H9 (cell line): Measurements from ENCODE around the gene MOG. TPM values are rescaled to one million over a fixed set of nuclear protein-coding genes. Genes with fewer than 3 reads are reported as not detected.

Source experiments
- DNase-seq: peaks from one replicate; pipeline ENCODE4 v3.0.0-alpha.2; 2017
- H2AFZ ChIP-seq: one replicate; pipeline ENCODE4 v1.6.1; 2013; ENCODE audit warnings: mild to moderate bottlenecking, low read length, control low read depth, moderate library complexity
- H2AK5ac ChIP-seq: 2 replicates; pipeline ENCODE4 v1.6.1; 2013; ENCODE audit warnings: low read length, control low read depth, mixed read lengths; ENCODE audit not compliant: insufficient read length
- H2BK120ac ChIP-seq: one replicate; pipeline ENCODE4 v1.6.1; 2013; ENCODE audit warnings: low read depth, mild to moderate bottlenecking, low read length, control low read depth, inconsistent platforms; ENCODE audit not compliant: poor library complexity, severe bottlenecking
- H2BK12ac ChIP-seq: 2 replicates; pipeline ENCODE4 v1.6.1; 2013; ENCODE audit warnings: low read length, control low read depth, mixed read lengths, low read depth; ENCODE audit not compliant: insufficient read length
- H2BK15ac ChIP-seq: 2 replicates; pipeline ENCODE4 v1.6.1; 2013; ENCODE audit warnings: low read depth, low read length, control low read depth
- H2BK20ac ChIP-seq: one replicate; pipeline ENCODE4 v1.6.1; 2013; ENCODE audit warnings: low read depth, mild to moderate bottlenecking, low read length, control low read depth, inconsistent platforms; ENCODE audit not compliant: poor library complexity, severe bottlenecking
- H2BK5ac ChIP-seq: 2 replicates; pipeline ENCODE4 v1.6.1; 2013; ENCODE audit warnings: low read length, control low read depth, mixed read lengths; ENCODE audit not compliant: insufficient read length
- H3K14ac ChIP-seq: 2 replicates; pipeline ENCODE4 v1.6.1; 2013; ENCODE audit warnings: low read length, control low read depth; ENCODE audit not compliant: insufficient read depth
- H3K18ac ChIP-seq: 2 replicates; pipeline ENCODE4 v1.6.1; 2013; ENCODE audit warnings: low read depth, mild to moderate bottlenecking, mixed read lengths, low read length, control low read depth; ENCODE audit not compliant: insufficient read length
- H3K23ac ChIP-seq: 2 replicates; pipeline ENCODE4 v1.6.1; 2013; ENCODE audit warnings: low read length, control low read depth, mixed read lengths, low read depth; ENCODE audit not compliant: insufficient read length
- H3K23me2 ChIP-seq: 2 replicates; pipeline ENCODE4 v1.6.1; 2013; ENCODE audit warnings: low read depth, mild to moderate bottlenecking, mixed read lengths, low read length, control low read depth; ENCODE audit not compliant: insufficient read length, poor library complexity, severe bottlenecking
- H3K27ac ChIP-seq: 2 replicates; pipeline ENCODE4 v1.5.1; 2013; ENCODE audit warnings: low read length, control low read depth, mixed read lengths, low read depth; ENCODE audit not compliant: insufficient read length
- H3K27me3 ChIP-seq: 2 replicates; pipeline ENCODE4 v1.6.1; 2013; ENCODE audit warnings: low read length, control low read depth, inconsistent platforms; ENCODE audit not compliant: insufficient read depth
- H3K4ac ChIP-seq: 2 replicates; pipeline ENCODE4 v1.6.1; 2013; ENCODE audit warnings: low read depth, mild to moderate bottlenecking, control low read depth, inconsistent platforms, low read length, moderate library complexity
- H3K4me1 ChIP-seq: 2 replicates; pipeline ENCODE4 v1.6.1; 2013; ENCODE audit warnings: low read length, control low read depth, inconsistent platforms; ENCODE audit not compliant: insufficient read depth
- H3K4me2 ChIP-seq: 2 replicates; pipeline ENCODE4 v1.6.1; 2013; ENCODE audit warnings: low read length, control low read depth, mixed read lengths; ENCODE audit not compliant: insufficient read length, insufficient read depth
- H3K56ac ChIP-seq: 2 replicates; pipeline ENCODE4 v1.6.1; 2013; ENCODE audit warnings: low read depth, mild to moderate bottlenecking, mixed read lengths, low read length, control low read depth; ENCODE audit not compliant: insufficient read length
- H3K79me1 ChIP-seq: 2 replicates; pipeline ENCODE4 v1.6.1; 2013; ENCODE audit warnings: low read depth, mild to moderate bottlenecking, moderate library complexity, low read length, control low read depth, inconsistent platforms; ENCODE audit not compliant: insufficient read depth, poor library complexity, severe bottlenecking
- H3K79me2 ChIP-seq: 2 replicates; pipeline ENCODE4 v1.6.1; 2013; ENCODE audit warnings: low read length, control low read depth, inconsistent platforms; ENCODE audit not compliant: insufficient read depth
- H3K9ac ChIP-seq: 2 replicates; pipeline ENCODE4 v1.6.1; 2013; ENCODE audit warnings: low read length, control low read depth, mixed read lengths; ENCODE audit not compliant: insufficient read length; ENCODE audit errors: extremely low read depth
- H3K9me3 ChIP-seq: one replicate; pipeline ENCODE4 v1.6.1; 2013; ENCODE audit warnings: low read depth, low read length, inconsistent platforms; ENCODE audit not compliant: control insufficient read depth
- H3T11ph ChIP-seq: one replicate; pipeline ENCODE4 v1.6.1; 2013; ENCODE audit warnings: mild to moderate bottlenecking, low read length, control low read depth, inconsistent platforms
- H4K20me1 ChIP-seq: one replicate; pipeline ENCODE4 v1.6.1; 2013; ENCODE audit not compliant: control insufficient read depth, insufficient read length, insufficient read depth
- H4K5ac ChIP-seq: 2 replicates; pipeline ENCODE4 v1.6.1; 2013; ENCODE audit warnings: low read depth, mild to moderate bottlenecking, mixed read lengths, low read length, control low read depth; ENCODE audit not compliant: insufficient read length
- H4K8ac ChIP-seq: replicated peaks from 2 replicates; pipeline ENCODE4 v1.6.1; 2013; ENCODE audit warnings: low read length, control low read depth, mixed read lengths, low read depth; ENCODE audit not compliant: insufficient read length
- H4K91ac ChIP-seq: 2 replicates; pipeline ENCODE4 v1.6.1; 2013; ENCODE audit warnings: low read depth, mild to moderate bottlenecking, moderate library complexity, mixed read lengths, low read length, control low read depth; ENCODE audit not compliant: insufficient read length
- H3K27ac Mint-ChIP-seq, 3 experiments: 2 replicates in 2 of 3; 3 replicates in 1 of 3; pipeline ENCODE4 v1.8.0; 2020 to 2021; ENCODE audit warnings: mixed read lengths in 3 of 3, mild to moderate bottlenecking in 1 of 3, moderate library complexity in 1 of 3
- H3K27me3 Mint-ChIP-seq: 2 replicates; pipeline ENCODE4 v1.8.0; 2021; ENCODE audit warnings: low read depth, mild to moderate bottlenecking, moderate library complexity, mixed read lengths
- H3K36me3 Mint-ChIP-seq, 3 experiments: 2 replicates in 2 of 3; 3 replicates in 1 of 3; pipeline ENCODE4 v1.8.0; 2020 to 2021; ENCODE audit warnings: low read depth in 3 of 3, mixed read lengths in 3 of 3; ENCODE audit not compliant: insufficient read depth in 1 of 3
- H3K4me1 Mint-ChIP-seq, 2 experiments: 2 replicates each; pipeline ENCODE4 v1.8.0; 2020; ENCODE audit warnings: mixed read lengths in 2 of 2
- H3K4me3 Mint-ChIP-seq, 2 experiments: 2 replicates in 1 of 2; 3 replicates in 1 of 2; pipeline ENCODE4 v1.8.0; 2020 to 2021; ENCODE audit warnings: mild to moderate bottlenecking in 2 of 2, mixed read lengths in 2 of 2, moderate library complexity in 1 of 2
- H3K9me3 Mint-ChIP-seq, 2 experiments: 2 replicates in 1 of 2; 3 replicates in 1 of 2; pipeline ENCODE4 v1.8.0; 2020; ENCODE audit warnings: mild to moderate bottlenecking in 2 of 2, mixed read lengths in 2 of 2, moderate library complexity in 1 of 2
- WGBS: extraction: QIAGEN DNeasy Blood & Tissue Kit; methylation state at CpG from one replicate; pipeline ENCODE4 v1.1.7; 2013; ENCODE audit warnings: missing lambda C conversion rate, low lambda C conversion rate, mixed read lengths; ENCODE audit not compliant: insufficient read length; ENCODE audit errors: extremely low coverage; 5-methylcytosine and 5-hydroxymethylcytosine counted together
- total RNA-seq: library from RNA; stranded (reverse); gene quantifications from 2 replicates; pipeline ENCODE4 v1.2.1, GENCODE V29; 2021
- TF ChIP-seq, protein P1 (sequence below): fragments of 200-600 bp; sonication (generic); conservative IDR thresholded peaks from 3 replicates; pipeline ENCODE4 v1.8.0; 2021; ENCODE audit warnings: antibody characterized with exemption, mild to moderate bottlenecking

MOG gene
- total RNA-seq, 1 experiment from 2014 or later: 0.55 TPM

DNA sequence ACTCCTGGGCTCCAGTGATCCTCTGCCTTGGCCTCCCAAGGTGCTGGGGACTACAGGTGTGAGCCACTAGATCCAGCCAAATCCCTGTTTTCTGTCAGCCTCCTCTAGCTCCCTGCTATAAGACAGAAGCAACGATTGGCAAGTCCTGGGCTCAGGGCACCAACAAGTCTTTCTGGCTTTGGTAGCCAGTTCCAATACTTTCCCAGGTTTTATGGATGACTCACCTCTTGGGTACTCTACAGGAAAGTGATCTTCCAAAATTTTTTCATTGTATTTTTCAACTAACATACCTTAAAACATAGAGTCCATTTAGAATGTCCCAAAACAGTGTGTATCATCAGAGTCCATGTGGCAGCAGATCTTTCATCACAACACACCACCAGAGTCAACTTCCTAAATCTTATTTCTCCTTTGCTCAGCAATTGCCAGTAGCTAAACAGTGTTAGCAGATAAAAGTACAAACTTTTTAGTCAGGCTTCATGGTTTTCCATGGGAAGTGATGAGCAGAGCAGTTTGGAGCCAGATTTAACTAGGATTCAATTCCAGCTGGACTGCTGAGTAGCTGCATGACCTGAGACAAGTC is 37.2 kb upstream of the MOG start:
- Histone ChIP-seq H2AK5ac (no peak overlapping the region), H3K4me2 (no peak overlapping the region), H3K23ac (no peak overlapping the region), H2BK12ac (no peak overlapping the region), H3K14ac (no peak overlapping the region), H3K79me2 (no peaks in the 10 kb centered on the region; the same call in 1 of the 2 replicates), H2BK15ac (no peak overlapping the region), H3K18ac (no peak overlapping the region), H2BK120ac (no peak overlapping the region), H3K4me1 (peaks cover 13% of the 10 kb centered on the region; the same call in 1 of the 2 replicates), H2AFZ (no peak overlapping the region), H3K56ac (no peak overlapping the region), H3K27me3 (no peaks in the 10 kb centered on the region), H3K9ac (no peak overlapping the region), H3K4ac (no peak overlapping the region), H2BK5ac (no peak overlapping the region), H3K79me1 (no peaks in the 10 kb centered on the region), H4K91ac (no peak overlapping the region), H4K5ac (no peak overlapping the region), H3K27ac (no peak overlapping the region), H3T11ph (no peak overlapping the region), H4K8ac (no peak overlapping the region), H3K23me2 (no peaks in the 10 kb centered on the region), H3K9me3 (no peaks in the 10 kb centered on the region), H2BK20ac (no peak overlapping the region), H4K20me1 (no peaks in the 10 kb centered on the region)
- Mint-ChIP-seq H3K4me3 (no peak overlapping the region), H3K4me1 (peaks cover 28 to 45% of the 10 kb centered on the region in 2 experiments), H3K27ac (no peak overlapping the region), H3K36me3 (peaks cover 61 to 94% (median 70%) of the 10 kb centered on the region in 3 experiments), H3K27me3 (no peaks in the 10 kb centered on the region), H3K9me3 (no peaks in the 10 kb centered on the region)
- TF ChIP-seq, protein P1, sequence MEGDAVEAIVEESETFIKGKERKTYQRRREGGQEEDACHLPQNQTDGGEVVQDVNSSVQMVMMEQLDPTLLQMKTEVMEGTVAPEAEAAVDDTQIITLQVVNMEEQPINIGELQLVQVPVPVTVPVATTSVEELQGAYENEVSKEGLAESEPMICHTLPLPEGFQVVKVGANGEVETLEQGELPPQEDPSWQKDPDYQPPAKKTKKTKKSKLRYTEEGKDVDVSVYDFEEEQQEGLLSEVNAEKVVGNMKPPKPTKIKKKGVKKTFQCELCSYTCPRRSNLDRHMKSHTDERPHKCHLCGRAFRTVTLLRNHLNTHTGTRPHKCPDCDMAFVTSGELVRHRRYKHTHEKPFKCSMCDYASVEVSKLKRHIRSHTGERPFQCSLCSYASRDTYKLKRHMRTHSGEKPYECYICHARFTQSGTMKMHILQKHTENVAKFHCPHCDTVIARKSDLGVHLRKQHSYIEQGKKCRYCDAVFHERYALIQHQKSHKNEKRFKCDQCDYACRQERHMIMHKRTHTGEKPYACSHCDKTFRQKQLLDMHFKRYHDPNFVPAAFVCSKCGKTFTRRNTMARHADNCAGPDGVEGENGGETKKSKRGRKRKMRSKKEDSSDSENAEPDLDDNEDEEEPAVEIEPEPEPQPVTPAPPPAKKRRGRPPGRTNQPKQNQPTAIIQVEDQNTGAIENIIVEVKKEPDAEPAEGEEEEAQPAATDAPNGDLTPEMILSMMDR: no peak
- no peak for DNase-seq
- no CpG with 5 or more reads among the region's 1 CpG for WGBS
